ENCODE results near the gene PIK3R5.
"Not testable (repeated sequence)": the region's sequence is repeated elsewhere in the genome, so short reads cannot be mapped to it uniquely, and the experiment has no call there.

The PIK3R5 gene

GRCh38 chr17:8872705-8873435 is 92.6 kb downstream of the PIK3R5 start:
- no peak for DNase-seq

GRCh38 chr17:8872036-8872704 is 93.3 kb downstream of the PIK3R5 start:
- no peak for DNase-seq

GRCh38 chr17:8871081-8871581 is 94.4 kb downstream of the PIK3R5 start:
- no peak for DNase-seq

- no peak for DNase-seq
These were observed 95.0 kb downstream of the PIK3R5 start for GRCh38 chr17:8870406-8871040.

GRCh38 chr17:8869114-8869815 is 96.2 kb downstream of the PIK3R5 start:
- no peak for DNase-seq

- no peak for DNase-seq
These were observed 97.0 kb downstream of the PIK3R5 start for GRCh38 chr17:8868529-8868951.

- no peak for DNase-seq
These were observed 97.4 kb downstream of the PIK3R5 start for GRCh38 chr17:8868092-8868491.

GRCh38 chr17:8867361-8867981 is 98.0 kb downstream of the PIK3R5 start, which contains the start of gene PIK3R6:
TSS of gene PIK3R6 (minus strand) at chr17:8867674. CDS start at chr17:8849794, 17,880 bp downstream.
- no peak for DNase-seq

- no peak for DNase-seq
These were observed 99.7 kb downstream of the PIK3R5 start for GRCh38 chr17:8865811-8866210.

- no peak for DNase-seq
These were observed 100.1 kb downstream of the PIK3R5 start for GRCh38 chr17:8865385-8865784.

- DNase-seq, result no peak
These were observed 103.1 kb downstream of the PIK3R5 start for GRCh38 chr17:8862213-8863056.

GRCh38 chr17:8861495-8862181 is 103.9 kb downstream of the PIK3R5 start:
- no peak for DNase-seq

- no peak for DNase-seq
These were observed 105.6 kb downstream of the PIK3R5 start for GRCh38 chr17:8859804-8860430.

GRCh38 chr17:8859027-8859803 is 106.3 kb downstream of the PIK3R5 start:
- peak; percentile 36 for DNase-seq

- peak; percentile 93 for DNase-seq
These were observed 107.6 kb downstream of the PIK3R5 start for GRCh38 chr17:8857919-8858318.

- DNase-seq, result peak; percentile 69
These were observed 108.5 kb downstream of the PIK3R5 start for GRCh38 chr17:8856869-8857575.

- not testable (repeated sequence) for DNase-seq
These were observed 109.3 kb downstream of the PIK3R5 start for GRCh38 chr17:8856205-8856603.

GRCh38 chr17:8855477-8856204 is 109.9 kb downstream of the PIK3R5 start:
- no peak for DNase-seq

All from NCI-H146 (cell line).